Panc1 (cell line): ENCODE measurements around the gene LIMCH1.

Source experiments
- CTCF ChIP-seq: fragments of 450-650 bp; IDR thresholded peaks from 2 replicates; pipeline ENCODE4 v1.5.1; 2017; ENCODE audit warnings: mild to moderate bottlenecking
- TCF7L2 ChIP-seq: IDR thresholded peaks from 2 replicates; pipeline ENCODE4 v1.6.1; 2011; ENCODE audit warnings: mild to moderate bottlenecking, low read depth, low read length, inconsistent platforms

GRCh38 chr4:41512596-41512995 lies 25.4 kb upstream of the LIMCH1 start:
- TF ChIP-seq CTCF (no peak), TCF7L2 (no peak)
